Posterior vena cava (tissue), 2 donors: ENCODE measurements around the gene LRRC56. TPM values are rescaled to one million over a fixed set of nuclear protein-coding genes. Genes with fewer than 3 reads are reported as not detected.

Experiments used
- DNase-seq: peaks from one replicate; pipeline ENCODE4 v3.0.0-alpha.2; 2020; ENCODE audit warnings: low spot score
- intact Hi-C, 2 donors: fragments of 100-400 bp; cut with DNase I; formaldehyde crosslinking; loops; one replicate each; pipeline versions ENCODE4 v1.14.1 to v1.14.2; 2022 to 2023
- total RNA-seq, 2 donors: library from RNA; stranded (reverse); fragmentation: NEBNext Ultra II Directional; extraction: Animal tissue kit (Norgen Biotek cat#: 25700); gene quantifications; one replicate each; pipeline ENCODE4 v1.2.1, GENCODE V29; 2021
- donor health status: DM: yes; HTN: yes; CAD: no.
- donor health status: DM: yes; HTN: yes; CAD: no.

The LRRC56 gene
- total RNA-seq, 2 donors from 2014 or later = 0.43 to 0.56 TPM

DNA sequence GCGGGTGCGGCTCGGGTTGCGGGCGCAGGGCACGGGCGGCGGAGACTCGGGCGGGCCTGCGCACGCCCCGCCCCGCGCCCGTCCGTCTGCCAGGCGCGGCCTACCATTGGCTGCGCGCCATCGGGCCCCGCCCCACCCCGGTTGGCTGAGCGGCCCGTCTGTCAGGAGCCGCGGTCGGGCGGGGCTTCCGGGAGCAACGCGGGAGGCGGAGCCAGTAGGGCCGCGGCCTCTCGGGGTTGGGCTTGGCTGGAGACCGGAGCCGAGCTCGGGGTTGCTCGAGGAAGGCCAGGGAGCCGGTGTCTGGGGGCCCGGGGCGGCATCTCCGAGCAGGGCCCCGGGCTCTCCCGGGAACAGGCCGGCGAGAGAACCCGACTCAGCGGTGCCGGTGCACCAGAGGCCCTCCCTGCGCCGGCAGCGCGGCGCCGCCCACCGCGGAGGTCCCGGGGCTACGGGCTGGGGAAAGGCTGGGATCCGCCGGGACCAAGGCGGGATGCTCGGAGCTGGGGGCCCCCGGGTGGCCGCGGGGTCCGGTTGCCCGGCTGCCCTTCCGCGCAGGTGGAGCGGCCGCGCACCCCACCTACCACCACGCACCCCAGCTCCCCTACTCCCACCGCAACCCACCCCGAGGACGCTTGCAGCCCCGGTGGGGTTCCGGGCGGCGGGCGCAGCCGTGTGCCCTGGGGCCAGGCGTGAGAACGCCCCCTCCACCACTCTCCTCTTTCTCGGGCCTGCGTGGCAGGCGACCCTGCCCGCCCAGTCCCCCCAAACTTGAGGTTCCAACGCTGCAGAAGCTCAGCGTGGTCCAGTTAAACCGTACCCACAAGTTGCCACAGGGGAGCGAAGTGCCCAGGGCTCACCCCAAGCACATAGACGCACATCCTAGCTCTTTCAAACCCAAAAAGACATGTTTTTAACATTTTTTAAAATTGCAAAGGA is 1.5 kb upstream of the LRRC56 start, which contains the start of gene HRAS:
TSS of gene HRAS (minus strand) at position 58 of the 936 bp plus-strand sequence.
- intact Hi-C loops = no loop called here
- DNase-seq = peak; percentile 98

GRCh38 chr11:537622-538430 is 499 bp downstream of the LRRC56 start:
- peak; percentile 80 for DNase-seq

DNA sequence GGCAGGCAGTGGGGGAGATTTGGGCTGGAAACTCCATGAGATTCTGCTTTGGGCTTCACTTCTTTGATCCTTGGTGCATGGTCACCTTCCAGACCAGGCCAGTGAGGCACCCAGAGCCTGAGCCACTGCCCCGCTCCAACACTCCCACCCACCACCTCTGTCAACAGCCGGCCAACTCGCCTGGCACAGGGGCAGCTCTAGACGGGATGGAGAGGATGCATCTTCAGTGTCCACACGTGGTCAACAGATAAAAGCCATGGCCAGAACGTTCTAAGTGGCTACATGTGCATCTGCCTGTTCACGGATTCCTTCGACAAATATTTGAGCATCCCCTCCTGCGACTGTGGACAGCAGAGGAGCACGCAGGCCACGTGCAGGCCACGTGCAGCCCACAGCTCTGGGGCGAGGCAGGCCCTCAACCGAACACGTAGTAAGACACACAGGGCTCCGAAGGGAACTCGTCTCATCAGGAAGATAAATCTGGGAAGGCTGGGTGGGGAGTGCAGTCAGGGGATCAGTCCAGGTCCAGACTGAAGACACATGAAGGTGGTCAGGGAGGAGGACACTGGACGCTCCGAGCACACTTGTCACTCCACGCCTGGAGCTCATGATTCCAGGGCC is 1.2 kb downstream of the LRRC56 start:
- intact Hi-C loops = no loop called here
- no peak for DNase-seq

More at GRCh38 chr11:537622-538430, 499 bp downstream of the LRRC56 start:
- intact Hi-C loops = no loop called here

- no peak for DNase-seq
- intact Hi-C loops = no loop called here
Observed at GRCh38 chr11:539971-540481, 2.7 kb downstream of the LRRC56 start.

DNA sequence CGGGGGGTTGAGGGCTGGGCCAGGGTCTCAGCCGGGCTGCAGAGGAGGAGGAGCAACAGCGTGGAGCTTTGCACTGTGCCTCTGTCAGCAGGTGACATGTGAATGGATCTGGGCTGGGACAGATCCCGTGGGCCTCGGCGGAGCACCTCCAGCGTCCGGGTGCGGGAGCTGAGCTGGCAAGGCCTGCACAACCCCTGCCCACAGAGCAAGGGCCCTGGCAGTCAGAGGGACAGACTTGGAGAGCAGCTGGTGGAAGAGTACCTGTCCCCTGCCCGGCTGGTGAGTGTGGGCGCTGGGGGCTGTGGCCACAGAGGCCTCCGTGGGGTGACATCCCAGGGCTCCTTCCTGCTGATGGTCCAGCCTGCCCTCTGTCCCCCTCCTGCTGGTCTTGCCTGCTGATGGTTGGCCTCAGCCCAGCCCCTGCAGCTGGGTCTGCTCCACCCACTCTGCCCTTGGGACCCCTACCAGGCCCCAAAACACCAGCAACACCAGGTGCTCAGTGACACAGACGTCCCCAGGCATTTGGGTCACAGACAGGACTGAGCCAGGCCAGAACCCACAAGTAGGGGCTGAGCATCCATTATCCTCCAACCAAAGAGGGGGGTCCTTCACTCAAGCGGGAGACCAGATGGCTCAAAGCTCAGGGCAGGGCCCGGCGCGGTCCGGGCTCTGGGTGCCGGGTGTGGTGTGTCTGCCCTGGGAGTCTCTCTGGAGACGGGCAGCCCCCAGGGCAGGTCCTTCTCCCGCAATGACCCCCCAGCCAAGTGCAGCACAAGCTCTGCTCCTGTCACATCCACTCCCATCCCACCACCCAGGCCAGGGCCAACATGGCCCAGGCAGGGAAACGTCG is 3.5 kb downstream of the LRRC56 start:
- intact Hi-C loops = no loop called here
- no peak for DNase-seq

DNA sequence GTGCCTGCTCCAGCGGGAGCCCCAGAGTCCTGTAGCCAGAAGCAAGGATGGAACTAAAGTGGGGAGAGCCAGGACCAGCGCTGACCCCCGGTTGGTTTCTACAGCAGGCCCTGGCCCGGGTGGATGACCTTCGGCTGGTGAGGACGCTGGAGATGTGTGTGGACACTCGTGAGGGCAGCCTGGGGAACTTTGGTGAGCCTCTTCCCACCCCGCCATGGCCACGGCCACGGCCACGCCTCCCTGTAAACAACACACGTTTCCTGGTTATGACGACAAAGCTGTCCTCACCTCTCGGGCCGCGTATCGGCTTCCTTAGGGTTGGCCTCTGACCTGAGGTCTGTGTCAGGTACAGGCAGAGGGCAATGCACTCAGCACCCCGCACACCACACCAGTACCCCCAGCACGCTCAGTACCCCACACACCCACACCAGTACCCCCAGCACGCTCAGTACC is 4.1 kb downstream of the LRRC56 start:
- no peak for DNase-seq
- intact Hi-C loops = no loop called here

GRCh38 chr11:544817-545166 is 7.5 kb downstream of the LRRC56 start:
- no peak for DNase-seq
- intact Hi-C loops = no loop called here

DNA sequence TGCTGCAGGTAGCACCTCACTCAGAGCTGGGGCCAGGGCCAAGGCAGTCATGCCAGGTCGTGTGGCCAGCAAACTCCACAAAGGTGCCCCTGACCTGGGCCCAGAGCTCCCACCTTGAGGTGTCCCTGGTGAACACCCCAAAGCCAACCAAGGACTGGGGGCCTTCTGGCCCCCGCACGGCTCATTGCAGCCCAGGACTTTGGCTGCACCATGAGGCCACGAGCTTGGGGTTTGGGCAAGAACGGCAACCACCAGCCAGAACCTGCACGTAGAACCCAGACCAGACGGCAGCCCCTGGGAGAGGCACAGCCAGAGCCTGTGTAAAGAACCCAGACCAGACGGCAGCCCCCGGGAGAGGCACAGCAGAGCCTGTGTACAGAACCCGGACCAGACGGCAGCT is 7.8 kb downstream of the LRRC56 start:
- no peak for DNase-seq
- intact Hi-C loops = no loop called here

GRCh38 chr11:548700-549603 is 11.6 kb downstream of the LRRC56 start:
- DNase-seq = no peak
- intact Hi-C loops = no loop called here

DNA sequence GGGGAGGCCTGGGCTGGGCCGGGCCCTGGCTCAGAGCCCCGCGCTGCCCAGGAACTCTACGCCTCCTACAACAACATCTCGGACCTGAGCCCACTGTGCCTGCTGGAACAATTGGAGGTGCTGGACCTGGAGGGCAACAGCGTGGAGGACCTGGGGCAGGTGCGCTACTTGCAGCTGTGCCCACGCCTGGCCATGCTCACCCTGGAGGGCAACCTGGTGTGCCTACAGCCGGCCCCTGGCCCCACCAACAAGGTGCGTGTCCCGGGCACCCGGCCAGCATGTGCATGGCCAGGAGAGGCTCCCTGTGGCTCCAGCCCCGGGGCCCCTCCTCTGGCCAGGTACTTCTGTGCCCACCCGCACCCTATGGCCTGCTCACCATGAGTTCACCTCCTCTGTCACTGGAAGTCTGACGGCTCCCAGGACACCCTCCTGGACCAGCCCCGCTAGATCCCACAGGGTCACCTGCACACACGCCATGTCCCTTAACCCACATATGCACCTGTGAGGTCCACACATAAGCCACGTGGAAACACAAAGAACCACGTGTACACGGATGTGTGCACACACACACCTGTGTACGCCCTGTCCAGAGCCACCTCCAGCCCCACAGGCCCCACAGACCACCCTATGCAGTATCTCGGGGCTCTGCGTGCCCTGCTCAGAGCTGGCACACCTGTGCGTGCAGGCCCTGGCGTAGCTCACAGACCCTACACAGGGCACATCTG is 12.9 kb downstream of the LRRC56 start:
- intact Hi-C loops = loop anchor here (10.0 kb wide), 1 partner anchor 175 kb away; no protein-coding TSS in a partner anchor
- DNase-seq = no peak

- no peak for DNase-seq
- intact Hi-C loops = loop anchor here (10.0 kb wide), 1 partner anchor 174 kb away; no protein-coding TSS in a partner anchor
Observed at GRCh38 chr11:550746-551085, 13.4 kb downstream of the LRRC56 start.

DNA sequence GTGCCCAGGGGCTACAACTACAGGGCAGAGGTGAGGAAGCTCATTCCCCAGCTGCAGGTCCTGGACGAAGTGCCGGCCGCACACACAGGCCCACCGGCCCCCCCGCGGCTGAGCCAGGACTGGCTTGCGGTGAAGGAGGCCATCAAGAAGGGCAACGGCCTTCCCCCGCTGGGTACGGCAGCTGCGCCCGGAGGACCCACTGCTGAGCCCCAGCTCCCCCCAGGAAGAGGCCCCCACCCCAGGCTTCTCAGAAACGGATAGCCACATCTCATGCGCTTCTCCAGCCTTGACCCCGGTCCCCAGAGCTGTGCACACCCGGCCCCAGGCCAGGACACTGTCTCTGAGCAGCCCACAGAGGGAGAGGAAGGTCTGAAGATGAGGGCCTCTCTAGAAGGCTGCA is 13.8 kb downstream of the LRRC56 start:
- DNase-seq = no peak
- intact Hi-C loops = loop anchor here (10.0 kb wide), 1 partner anchor 174 kb away; no protein-coding TSS in a partner anchor

GRCh38 chr11:551596-551995 is 14.3 kb downstream of the LRRC56 start:
- intact Hi-C loops = loop anchor here (10.0 kb wide), 1 partner anchor 173 kb away; no protein-coding TSS in a partner anchor
- DNase-seq = no peak

DNA sequence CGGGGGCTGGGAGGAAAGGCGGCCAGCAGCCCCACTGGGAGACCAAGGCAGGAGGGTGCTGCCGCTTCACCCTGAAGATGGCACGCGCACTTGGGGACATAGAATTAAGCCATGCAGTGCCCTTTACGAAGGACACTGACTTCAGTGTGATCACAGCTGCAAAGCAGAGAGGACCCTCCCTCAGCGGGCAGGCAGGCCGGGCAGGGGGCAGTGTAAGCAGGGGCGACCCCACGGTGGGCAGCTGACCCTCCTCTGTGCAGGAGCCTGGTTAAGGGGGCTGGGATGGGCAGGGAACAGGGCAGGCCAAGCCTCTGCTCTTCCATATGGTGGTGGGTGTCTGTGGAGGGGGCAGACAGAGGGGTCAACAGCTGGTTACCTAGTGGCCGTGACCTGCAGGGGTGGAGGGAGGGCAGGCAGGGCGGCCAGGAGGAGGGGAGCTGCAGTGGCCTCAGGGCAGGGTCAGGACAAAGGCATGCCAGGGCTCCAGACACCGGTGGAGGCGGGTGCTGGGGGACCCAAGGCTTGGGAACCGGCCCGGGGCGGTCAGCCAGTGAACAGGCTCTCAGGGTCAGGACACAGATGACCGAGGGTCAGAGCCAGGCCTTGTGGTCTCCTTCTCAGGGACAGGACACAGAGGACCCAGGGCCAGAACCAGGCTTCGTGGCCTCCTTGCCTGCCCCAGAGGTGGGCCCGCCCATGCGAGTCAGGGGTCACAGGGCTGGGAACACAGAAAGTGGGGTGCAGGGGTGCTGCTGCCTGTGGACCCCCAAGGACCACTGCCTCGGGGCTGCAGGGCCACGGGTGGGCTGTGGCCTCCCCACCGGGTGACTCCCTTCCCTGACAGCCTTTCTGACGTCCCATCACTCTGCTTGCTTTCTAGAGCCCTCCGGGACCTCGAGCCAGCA is 16.0 kb downstream of the LRRC56 start:
- intact Hi-C loops = loop anchor here (10.0 kb wide), 1 partner anchor 171 kb away; no protein-coding TSS in a partner anchor
- DNase-seq = no peak

DNA sequence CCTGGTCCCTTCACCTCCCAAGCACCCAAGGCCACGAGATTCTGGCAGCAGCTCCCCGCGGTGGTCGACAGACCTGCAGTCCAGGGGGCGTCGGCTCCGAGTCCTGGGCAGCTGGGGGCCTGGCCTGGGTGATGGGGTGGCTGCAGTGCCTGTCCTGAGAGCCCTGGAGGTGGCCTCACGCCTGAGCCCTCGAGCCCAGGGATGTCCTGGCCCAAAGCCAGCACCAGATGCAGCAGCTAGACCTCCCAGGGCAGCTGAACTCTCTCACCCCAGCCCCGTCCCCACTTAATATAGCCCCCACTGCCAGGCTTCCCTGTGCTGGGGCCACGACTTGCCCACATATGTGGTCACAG is 16.6 kb downstream of the LRRC56 start:
- DNase-seq = no peak
- intact Hi-C loops = loop anchor here (10.0 kb wide), 1 partner anchor 171 kb away; no protein-coding TSS in a partner anchor
